GM18519 (cell line): ENCODE data around the gene NUDT14.

Experiments
- ATAC-seq: cut with Tn5 transposase; IDR thresholded peaks from one replicate; pipeline ENCODE4 v1.9.1; 2021; ENCODE audit warnings: mild to moderate bottlenecking, moderate library complexity; ENCODE audit not compliant: unreplicated experiment, low FRiP score

The NUDT14 gene

GRCh38 chr14:105180592-105181548 is at the start of gene NUDT14:
Gene NUDT14 (minus strand): TSS chr14:105181312. CDS start chr14:105181209, 103 bp downstream.
- no peak for ATAC-seq

GRCh38 chr14:105229099-105229655 is 48.1 kb upstream of the NUDT14 start:
- no peak for ATAC-seq

- ATAC-seq = no peak
These were observed 47.5 kb upstream of the NUDT14 start for GRCh38 chr14:105228562-105228961.

DNA sequence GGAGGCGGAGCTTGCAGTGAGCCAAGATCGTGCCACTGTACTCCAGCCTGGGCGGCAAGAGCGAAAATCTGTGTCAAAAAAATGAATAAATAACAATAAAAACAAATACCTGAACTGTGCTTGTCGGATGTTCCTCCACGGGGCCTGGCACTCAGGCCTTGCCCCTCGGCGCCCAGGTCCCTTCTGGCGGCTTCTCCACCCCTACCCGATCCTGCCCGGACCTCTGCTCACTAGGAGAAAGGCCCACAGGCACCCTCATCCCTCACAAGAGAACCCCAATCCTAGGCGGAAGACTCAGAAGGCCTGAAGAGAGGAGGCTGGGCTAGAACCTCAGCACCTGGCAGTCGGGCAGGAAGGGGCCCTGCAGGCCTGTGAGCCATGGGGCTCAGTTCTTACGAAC is 46.2 kb upstream of the NUDT14 start:
- no peak for ATAC-seq

- ATAC-seq = no peak
These were observed 45.1 kb upstream of the NUDT14 start for GRCh38 chr14:105226198-105226597.

DNA sequence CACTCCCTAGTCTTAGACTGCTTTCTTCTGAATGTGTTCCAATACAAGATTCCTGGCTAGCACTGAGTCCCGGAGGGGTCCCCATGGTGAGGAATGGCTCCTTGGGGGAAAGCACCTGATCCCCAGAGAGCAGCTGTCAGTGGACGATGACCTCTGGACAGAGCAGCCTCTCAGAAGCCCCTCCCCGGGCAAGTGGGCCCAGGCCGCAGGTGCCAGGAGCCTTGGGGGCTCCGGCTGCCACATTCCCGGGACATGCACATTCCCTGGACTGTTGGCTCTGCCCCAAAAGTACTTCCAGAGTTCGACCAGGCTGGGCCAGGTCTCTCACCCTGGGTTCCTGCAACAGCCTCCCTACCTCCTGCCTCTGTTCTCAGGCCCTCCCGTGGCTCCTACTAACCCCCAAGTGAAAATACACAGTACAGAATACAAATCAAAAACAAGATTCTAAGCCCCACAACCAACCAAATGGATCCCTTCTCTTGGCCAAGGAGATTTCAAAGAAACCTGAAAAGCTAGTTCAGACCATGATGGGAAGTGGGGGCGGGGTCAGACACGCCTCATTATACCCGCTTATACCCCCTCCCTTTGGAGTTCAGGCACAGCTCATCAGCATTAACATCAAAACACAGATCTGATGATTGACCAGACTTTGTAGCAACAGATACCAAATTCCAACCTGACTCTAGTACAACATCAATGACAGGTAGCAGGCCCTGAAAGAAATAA is 43.9 kb upstream of the NUDT14 start:
- no peak for ATAC-seq

GRCh38 chr14:105223770-105224544 is 42.8 kb upstream of the NUDT14 start:
- ATAC-seq = no peak

- ATAC-seq = no peak
These were observed 42.1 kb upstream of the NUDT14 start for GRCh38 chr14:105223260-105223659.

DNA sequence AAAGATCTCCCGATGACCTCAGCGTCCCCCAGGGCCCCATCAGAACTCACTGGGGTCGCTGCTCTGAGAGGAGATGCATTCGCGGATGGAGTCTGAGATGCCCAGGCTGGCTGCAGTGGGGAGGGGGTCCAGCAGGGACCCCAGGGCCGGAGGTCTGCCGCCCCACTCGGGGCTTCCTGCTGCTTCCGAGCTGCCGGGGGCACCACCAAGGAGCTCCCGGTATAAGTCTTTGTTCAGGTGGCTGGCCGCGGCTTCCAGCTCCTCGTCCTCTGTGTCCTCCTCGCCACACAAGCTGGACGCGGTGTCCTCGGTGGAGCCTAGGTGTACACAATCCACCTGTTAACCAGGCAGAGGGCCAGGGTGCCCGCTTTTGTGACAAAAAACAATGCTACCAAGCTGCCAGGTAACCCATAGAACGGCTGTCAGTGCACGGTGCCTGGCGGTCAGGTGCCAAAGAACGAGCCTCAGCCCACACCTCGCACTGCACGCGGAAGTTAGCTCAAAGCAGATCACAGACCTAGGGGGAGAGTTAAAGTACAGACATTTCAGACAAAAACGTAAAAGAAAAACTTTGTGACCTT is 40.6 kb upstream of the NUDT14 start:
- ATAC-seq = no peak

DNA sequence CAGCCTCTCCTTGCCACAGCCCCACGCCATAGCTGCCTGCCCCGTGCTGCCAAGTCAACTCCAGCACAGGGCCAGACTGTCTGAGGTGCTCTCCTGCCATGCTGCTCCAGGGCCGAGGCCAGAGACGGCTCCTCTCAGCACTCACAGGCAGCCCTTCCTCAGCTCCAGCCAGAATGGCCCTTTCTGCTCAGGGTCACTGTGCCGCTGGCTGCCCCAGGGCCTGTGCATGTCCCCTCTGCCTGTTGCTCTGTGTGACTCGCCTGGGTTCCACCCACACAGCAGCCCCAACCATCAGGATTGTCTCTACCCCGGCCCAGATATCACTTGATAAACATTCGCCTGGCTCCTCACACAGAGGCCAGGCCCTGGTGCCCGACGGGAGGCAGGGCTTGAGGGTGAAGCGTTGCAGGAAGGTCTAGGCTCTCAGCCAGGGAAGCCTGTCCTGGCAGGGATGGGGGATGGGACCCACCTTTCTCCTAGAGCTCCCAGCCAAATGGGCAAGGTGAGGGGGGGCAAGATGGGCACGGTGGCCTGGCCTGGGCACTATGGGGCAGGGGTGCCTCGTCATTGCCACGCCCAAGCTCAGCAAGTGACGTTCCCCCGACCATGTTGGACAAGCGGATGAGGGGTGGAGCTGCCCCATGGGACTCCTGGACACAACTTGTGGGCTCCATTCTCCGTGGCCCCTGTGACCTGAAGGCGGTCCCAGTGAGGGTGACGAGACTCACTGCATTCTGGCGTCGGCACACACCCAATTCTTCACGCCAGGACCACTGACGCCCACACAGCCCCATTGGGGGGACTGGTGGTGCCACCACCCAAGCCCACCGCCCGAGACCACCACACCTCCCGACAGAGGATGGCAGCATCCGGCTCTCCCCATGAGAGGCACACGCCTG is 39.8 kb upstream of the NUDT14 start:
- ATAC-seq = no peak

DNA sequence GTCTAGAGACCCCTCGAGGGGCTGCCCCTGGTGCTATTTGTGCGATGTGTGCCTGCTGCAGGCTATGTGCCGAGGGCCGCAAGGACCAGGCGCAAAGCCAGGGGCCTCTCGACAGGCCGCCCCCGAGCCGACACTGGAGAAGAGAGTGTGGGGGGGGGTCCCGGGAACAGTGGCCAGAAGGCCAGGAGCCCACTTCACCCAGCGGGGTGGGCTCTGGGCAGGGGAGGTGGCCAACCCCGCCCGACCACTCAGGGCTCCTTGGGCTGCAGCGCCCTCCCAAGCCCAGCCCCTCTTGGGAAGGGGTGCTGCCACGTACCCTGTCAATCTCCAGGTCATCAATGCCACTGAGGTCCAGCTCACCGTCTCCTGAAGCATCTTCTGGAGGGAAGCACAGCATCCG is 38.6 kb upstream of the NUDT14 start:
- no peak for ATAC-seq

DNA sequence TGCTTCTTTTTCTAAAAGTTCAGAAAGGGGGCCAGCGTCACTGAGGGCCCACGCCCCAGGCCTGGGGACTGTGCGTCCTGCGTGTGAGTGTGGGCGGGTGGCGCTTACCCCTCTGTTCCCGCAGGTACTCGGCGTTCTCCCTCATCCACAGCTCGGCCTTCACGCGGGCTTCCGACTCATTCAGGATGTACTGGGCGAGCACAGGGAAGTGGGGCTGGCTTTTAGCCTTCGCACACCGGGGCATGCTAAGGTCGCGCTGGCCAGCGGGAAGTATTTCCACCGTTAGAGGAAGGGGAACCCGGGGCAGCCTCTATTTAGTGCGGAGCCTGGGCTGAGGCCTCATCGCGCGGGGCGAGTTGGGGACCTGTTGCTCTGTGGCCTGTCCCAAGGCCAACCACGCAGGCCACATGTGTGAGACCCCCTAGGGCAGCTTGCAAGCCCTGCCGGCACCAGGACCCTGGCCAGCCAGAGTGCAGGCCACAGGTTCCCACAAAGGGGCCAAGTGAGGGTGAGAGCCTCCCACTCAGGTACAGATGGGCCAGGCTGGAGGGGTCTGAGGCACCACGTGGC is 38.0 kb upstream of the NUDT14 start:
- ATAC-seq = no peak

DNA sequence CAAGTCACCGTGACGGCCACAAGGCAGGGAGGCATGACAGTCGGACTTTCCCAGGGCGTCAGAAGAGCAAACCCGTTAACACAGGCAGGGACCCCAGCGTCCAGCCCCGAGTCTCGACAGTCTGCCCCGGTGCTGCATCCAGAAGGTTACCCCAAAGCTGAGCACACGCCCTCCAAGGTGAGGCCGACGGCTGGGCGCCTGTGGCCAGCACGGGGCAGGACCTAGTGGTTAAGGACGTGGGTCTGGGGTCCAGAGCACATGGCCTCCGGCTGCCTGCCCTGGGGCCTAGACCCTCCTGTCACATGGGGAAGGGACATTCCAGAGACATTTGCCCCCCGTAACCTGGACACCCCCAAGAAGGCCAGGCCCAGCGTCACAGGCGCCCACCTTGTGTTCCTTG is 37.5 kb upstream of the NUDT14 start:
- no peak for ATAC-seq

DNA sequence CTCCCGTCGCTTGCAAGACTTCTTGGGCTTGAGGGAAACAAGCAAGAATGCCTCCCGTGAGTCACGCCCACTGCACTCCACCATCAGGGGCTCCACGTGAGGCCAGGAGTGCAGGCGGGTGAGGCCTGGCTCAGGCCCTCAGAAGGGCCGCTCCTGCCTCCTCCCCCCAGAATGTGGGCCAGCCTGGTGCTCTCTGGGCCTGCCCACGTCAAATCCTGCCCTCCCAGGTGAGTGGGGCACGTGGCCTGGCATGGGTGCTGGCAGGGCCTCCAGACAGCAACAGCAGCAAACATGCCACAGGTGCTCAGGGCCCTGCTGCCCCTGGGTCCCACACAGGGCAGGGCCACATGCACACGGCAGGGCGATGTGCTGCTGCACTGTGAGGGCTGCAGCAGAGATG is 36.7 kb upstream of the NUDT14 start:
- ATAC-seq = no peak

DNA sequence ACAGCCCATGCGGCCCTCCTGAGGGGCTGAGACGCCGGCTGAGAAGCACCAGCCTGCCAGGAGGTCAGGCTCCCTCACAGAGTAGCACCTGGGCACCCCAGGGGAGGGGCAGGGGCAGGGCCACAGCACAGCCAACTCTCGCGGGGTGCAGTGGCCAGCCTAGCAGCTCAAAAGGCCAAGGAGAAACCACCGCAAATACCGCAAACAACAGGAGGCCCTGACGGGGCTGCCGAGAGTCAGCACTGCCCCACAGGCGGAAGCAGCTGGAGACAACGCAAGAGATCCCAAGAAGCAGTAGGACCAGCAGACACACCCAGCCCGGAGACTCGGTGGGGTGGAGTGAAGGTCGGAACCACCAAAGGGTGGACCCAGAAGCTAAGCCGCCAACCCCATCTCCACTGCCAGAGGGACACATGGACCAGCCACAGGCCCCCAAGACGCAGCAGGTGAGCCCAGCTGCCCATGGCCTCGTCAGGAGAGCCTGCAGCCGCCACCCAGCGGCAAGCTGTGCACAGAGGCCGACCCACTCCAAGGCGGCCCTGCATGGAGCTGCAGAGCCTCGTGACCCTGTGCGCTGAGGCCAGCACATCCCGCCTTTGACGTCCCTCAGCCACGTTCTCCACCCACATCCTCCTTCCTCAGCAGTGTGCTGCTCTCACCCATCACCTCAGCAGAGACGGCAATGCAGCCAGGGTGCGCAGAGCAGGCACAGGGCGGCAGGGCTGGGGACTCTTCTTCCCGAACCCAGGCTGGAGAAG is 35.6 kb upstream of the NUDT14 start:
- no peak for ATAC-seq

DNA sequence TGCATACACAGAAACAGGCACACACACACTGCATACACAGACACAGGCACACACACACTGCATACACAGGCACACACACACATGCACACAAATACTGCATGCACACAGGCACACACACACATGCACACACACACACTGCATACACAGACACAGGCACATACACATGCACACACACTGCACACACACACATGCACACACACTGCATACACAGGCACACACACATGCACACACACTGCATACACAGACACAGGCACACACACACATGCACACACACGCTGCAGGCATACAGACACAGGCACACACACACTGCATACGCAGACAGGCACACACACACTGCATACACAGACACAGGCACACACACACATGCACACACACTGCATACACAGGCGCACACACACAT is 34.5 kb upstream of the NUDT14 start:
- no peak for ATAC-seq

DNA sequence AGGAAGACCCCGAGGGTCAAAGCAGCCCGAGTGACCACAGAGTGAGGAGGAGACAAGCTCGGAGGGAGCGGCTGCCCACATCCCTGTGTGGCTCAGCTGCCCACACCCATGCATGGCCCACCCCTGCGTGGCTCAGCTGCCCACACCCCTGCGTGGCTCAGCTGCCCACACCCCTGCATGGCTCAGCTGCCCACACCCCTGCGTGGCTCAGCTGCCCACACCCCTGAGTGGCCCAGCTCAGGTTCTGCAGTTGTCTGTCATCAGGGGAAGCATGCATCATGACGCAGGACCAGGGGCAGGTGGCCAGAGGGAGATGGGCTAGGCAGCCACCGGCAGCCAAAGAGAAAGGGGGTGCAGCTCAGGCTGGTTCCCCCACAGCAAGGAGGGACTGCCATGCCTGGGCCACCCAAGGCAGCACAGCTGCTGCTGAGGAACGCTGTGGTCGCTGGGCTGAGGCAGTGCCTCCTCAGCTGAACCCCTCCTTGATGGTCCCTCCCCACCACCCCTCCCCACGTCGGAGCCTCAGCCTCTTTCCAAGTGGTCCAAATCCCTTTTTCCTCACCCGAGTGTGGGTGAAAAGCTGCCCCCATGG is 33.3 kb upstream of the NUDT14 start:
- no peak for ATAC-seq

- no peak for ATAC-seq
These were observed 32.2 kb upstream of the NUDT14 start for GRCh38 chr14:105213361-105213760.
